Endothelial cell of umbilical vein (primary cell): Measurements from ENCODE around the gene CHST12. TPM values are rescaled to one million over a fixed set of nuclear protein-coding genes. Genes with fewer than 3 reads are reported as not detected.

Experiments
- BruUV-seq: library from RNA; stranded (reverse); fragments of 400-500 nt; replicated peaks from 2 replicates; lab custom pipeline; 2021; lab: Mats Ljungman, UMichigan
- CTCF ChIA-PET: fragments of 300-600, 350-600 bp; sonication (Branson Sonifier 250); formaldehyde crosslinking; loops from one replicate; lab custom pipeline; 2021; ENCODE audit warnings: antibody characterized with exemption, inconsistent platforms; lab: Charles Lee
- POLR2A ChIA-PET: fragments of 300-600, 350-600 bp; sonication (Branson Sonifier 250); formaldehyde crosslinking; loops from one replicate; lab custom pipeline; 2021; ENCODE audit warnings: antibody characterized with exemption, inconsistent platforms; lab: Charles Lee
- DNase-seq: peaks from one replicate; pipeline ENCODE4 v3.0.0-alpha.2; 2011; ENCODE audit warnings: low read depth, low spot score
- FAIRE-seq: peaks from 2 replicates; lab custom pipeline; 2011; peaks lifted over from hg19 to GRCh38; lab: Jason Lieb, UNC
- H2AFZ ChIP-seq: 2 replicates; pipeline ENCODE4 v1.6.0; 2012; ENCODE audit warnings: low read depth, low read length, control low read depth, inconsistent platforms
- H3K27ac ChIP-seq: 2 replicates; pipeline ENCODE4 v1.5.1; 2011; ENCODE audit warnings: low read depth, mild to moderate bottlenecking, control low read depth, low read length, moderate library complexity; ENCODE audit not compliant: insufficient read depth
- H3K27me3 ChIP-seq, 2 experiments: 2 replicates each; pipeline versions ENCODE4 v1.6.0 to v1.6.1; 2011; ENCODE audit warnings: low read length in 2 of 2, mixed read lengths in 1 of 2; ENCODE audit not compliant: control insufficient read depth in 2 of 2, insufficient read depth in 2 of 2
- H3K36me3 ChIP-seq, 2 experiments: 2 replicates in 1 of 2; 3 replicates in 1 of 2; pipeline ENCODE4 v1.5.1; 2011; ENCODE audit warnings: low read length in 2 of 2, mild to moderate bottlenecking in 1 of 2, moderate library complexity in 1 of 2; ENCODE audit not compliant: control insufficient read depth in 2 of 2, insufficient read depth in 2 of 2; ENCODE audit errors: extremely low read depth in 1 of 2
- H3K4me1 ChIP-seq: 3 replicates; pipeline ENCODE4 v1.5.1; 2011; ENCODE audit warnings: mild to moderate bottlenecking, low read length; ENCODE audit not compliant: control insufficient read depth, insufficient read depth; ENCODE audit errors: extremely low read depth
- H3K4me2 ChIP-seq: 2 replicates; pipeline ENCODE4 v1.6.1; 2011; ENCODE audit warnings: low read length, control low read depth, mixed read lengths; ENCODE audit not compliant: insufficient read depth
- H3K4me3 ChIP-seq, 3 experiments: fragments of 200-600 bp in 1 of 3; sonication (generic), shearing (Covaris generic) in 1 of 3; replicated peaks in 1 of 3; 2 replicates each; pipeline ENCODE4 v1.5.1; 2011 to 2016; ENCODE audit warnings: control low read depth in 3 of 3, low read length in 3 of 3, mild to moderate bottlenecking in 2 of 3, inconsistent platforms in 1 of 3, low read depth in 1 of 3, moderate library complexity in 1 of 3; ENCODE audit not compliant: insufficient read depth in 1 of 3
- H3K79me2 ChIP-seq: 2 replicates; pipeline ENCODE4 v1.6.0; 2012; ENCODE audit warnings: low read length, inconsistent platforms; ENCODE audit not compliant: control insufficient read depth, insufficient read depth
- H3K9ac ChIP-seq: replicated peaks from 2 replicates; pipeline ENCODE3; 2011; ENCODE audit warnings: low read length, control low read depth; ENCODE audit not compliant: insufficient read depth; ENCODE audit errors: extremely low read depth
- H3K9me1 ChIP-seq: replicated peaks from 3 replicates; pipeline ENCODE4 v1.6.0; 2011; ENCODE audit warnings: mild to moderate bottlenecking, low read length; ENCODE audit not compliant: control insufficient read depth, insufficient read depth; ENCODE audit errors: extremely low read depth
- H3K9me3 ChIP-seq: replicated peaks from 2 replicates; pipeline ENCODE4 v1.5.1; 2012; ENCODE audit warnings: low read length, inconsistent platforms; ENCODE audit not compliant: control insufficient read depth, insufficient read depth
- H4K20me1 ChIP-seq: replicated peaks from 2 replicates; pipeline ENCODE3; 2011; ENCODE audit warnings: mild to moderate bottlenecking, low read length; ENCODE audit not compliant: control insufficient read depth, insufficient read depth; ENCODE audit errors: extremely low read depth
- EZH2 ChIP-seq: IDR thresholded peaks from 2 replicates; pipeline ENCODE4 v1.6.1; 2012; ENCODE audit warnings: borderline replicate concordance, low read depth, mild to moderate bottlenecking, moderate library complexity, low read length, inconsistent platforms; ENCODE audit not compliant: severe bottlenecking
- JUN ChIP-seq: IDR thresholded peaks from 2 replicates; pipeline ENCODE4 v1.6.1; 2011; ENCODE audit warnings: borderline replicate concordance, low read depth; ENCODE audit not compliant: insufficient read length, insufficient read depth
- MAX ChIP-seq: IDR thresholded peaks from 2 replicates; pipeline ENCODE4 v1.6.1; 2011; ENCODE audit not compliant: insufficient read depth, insufficient read length
- dilution Hi-C: fragments of 300-500 bp; cut with MboI; formaldehyde crosslinking; loops from one replicate; pipeline ENCODE4 v1.15.0; 2019; ENCODE audit warnings: low sequenced_read_pairs; ENCODE audit not compliant: extremely low pct_ligation_motif_present
- intact Hi-C: fragments of 100-400 bp; cut with micrococcal nuclease; formaldehyde crosslinking; loops from one replicate; pipeline ENCODE4 v1.10.0; 2022
- polyA plus RNA-seq, 4 experiments: library from polyadenylated mRNA; depleted of rRNA in 3 of 4; stranded (reverse) in 3 of 4; unstranded in 1 of 4; fragments of >200 nt; gene quantifications; 2 replicates each; pipeline versions ENCODE4 v1.2.1 to v1.2.3, GENCODE V29; 2011 to 2012; ENCODE audit warnings: missing spikeins in 1 of 4
- total RNA-seq: library from RNA; stranded (reverse); gene quantifications from 2 replicates; pipeline ENCODE4 v1.2.3, GENCODE V29; 2021

Gene CHST12
- total and polyA plus RNA-seq, 2 donors (not counting 3 experiments of a cell fraction or from before 2014, with no cell fraction given): 30.2 to 52.6 TPM

- no peak overlapping the region for H3K9ac ChIP-seq
- ChIA-PET CTCF (interaction anchor here (0.6 to 7.9 kb wide), 25 partner anchors 9 to 268 kb away, joined by 3 to 226 read pairs (median 4); partner anchors contain the start of genes BRAT1 and CHST12), POLR2A (no interaction called here)
- no peaks in the 10 kb centered on the region for H3K9me3 ChIP-seq
- DNase-seq (no peak), FAIRE-seq (no peak)
- H2AFZ ChIP-seq: no peak overlapping the region
- no peak overlapping the region for H3K27ac ChIP-seq
- H3K9me1 ChIP-seq: no peaks in the 10 kb centered on the region
- H3K79me2 ChIP-seq: no peaks in the 10 kb centered on the region
- H3K27me3 ChIP-seq: no peaks in the 10 kb centered on the region
- no TSS peak for BruUV-seq
- intact Hi-C loops (loop anchor here (1.0 to 10.0 kb wide), 4 partner anchors 19 to 414 kb away; partner anchors contain the start of genes BRAT1 and IQCE), dilution Hi-C loops (no loop called here)
- no peak overlapping the region for H3K4me2 ChIP-seq
- H3K36me3 ChIP-seq: no peaks in the 10 kb centered on the region
- TF ChIP-seq MAX (no peak), JUN (no peak), EZH2 (no peak)
- peaks cover 5% of the 10 kb centered on the region for H3K4me1 ChIP-seq
- no peaks in the 10 kb centered on the region for H4K20me1 ChIP-seq
- H3K4me3 ChIP-seq: no peak overlapping the region
Measured at GRCh38 chr7:2450198-2451107, 47.0 kb downstream of the CHST12 start.
